Measurements from ENCODE around the gene CTIF. TPM values are rescaled to one million over a fixed set of nuclear protein-coding genes. Genes with fewer than 3 reads are reported as not detected.

CTIF gene
- total and polyA plus RNA-seq, 10 donors: 5.2 to 39.2 (median 18.5) TPM

DNA sequence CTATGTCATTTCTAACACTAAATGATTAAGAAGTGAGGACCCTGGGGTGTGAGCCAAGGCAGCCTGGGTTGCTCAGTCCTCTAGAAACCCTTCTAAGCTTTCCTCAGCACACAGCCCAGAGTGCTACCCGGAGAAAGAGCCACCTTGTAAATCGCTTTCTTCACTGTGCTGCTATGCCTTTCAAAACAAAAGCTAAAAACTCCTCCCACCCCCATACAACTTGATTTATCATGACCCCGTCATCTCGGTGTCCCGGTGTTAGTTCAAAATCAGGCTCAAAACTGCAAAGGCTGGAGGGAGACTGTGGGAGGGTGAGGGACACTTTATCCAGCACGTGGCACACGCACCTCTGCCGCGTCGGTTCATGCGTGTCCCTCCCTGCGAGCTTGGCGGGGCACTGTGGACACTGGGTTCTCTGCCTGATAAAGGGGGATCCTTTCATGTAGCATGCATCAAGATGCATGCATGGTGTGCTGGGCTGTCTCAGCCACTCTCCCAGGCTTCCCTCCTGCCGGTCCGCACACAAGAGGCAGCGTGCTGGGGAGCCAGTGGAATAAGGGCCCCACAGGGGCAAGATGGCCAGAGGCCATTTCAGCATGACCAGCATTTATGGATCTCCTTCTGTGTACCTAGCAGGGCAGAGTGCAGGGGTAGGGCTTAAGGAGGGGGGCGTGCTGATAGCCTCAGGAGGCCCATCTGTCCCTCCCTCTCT lies 241.5 kb downstream of the CTIF start:
- no peak for TF ChIP-seq POLR2A (IDR thresholded peaks at IDR 0.05)
- peaks cover 37 to 89% (median 66%) of the 10 kb centered on the region in 6 donors for H3K4me1 ChIP-seq
- peak overlapping the region in 6 of 8 donors; percentile 40 to 83 (median 74) for H3K27ac ChIP-seq
- no peaks in the 10 kb centered on the region for H3K36me3 ChIP-seq
- DNase-seq: no peak
- H3K9me3 ChIP-seq: no peaks in the 10 kb centered on the region
- intact Hi-C loops (cut with DNase I; ENCODE audit: low total_unique reads): loop anchor here (10.0 kb wide), 1 partner anchor 144 kb away; no protein-coding TSS in a partner anchor
- no peaks in the 10 kb centered on the region for H3K27me3 ChIP-seq (replicated peaks in 1 of 7)
- 76 to 84% (median 81%) methylated on average over 17 of the region's 17 CpGs for WGBS, 5 donors
- H3K4me3 ChIP-seq: no peak overlapping the region

DNA sequence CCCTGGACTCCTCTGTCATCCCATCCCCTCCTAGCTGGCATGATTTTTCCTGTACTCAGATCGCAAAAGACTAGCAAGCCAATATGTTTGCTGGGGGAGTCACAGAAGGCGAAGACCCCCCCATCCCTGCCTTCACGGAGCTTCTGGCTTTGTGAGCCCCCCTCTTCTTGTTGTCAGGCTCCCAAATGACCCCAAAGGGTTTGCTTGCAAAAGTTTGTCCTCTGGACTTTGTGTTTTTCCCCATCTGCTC lies 242.0 kb downstream of the CTIF start:
- no peaks in the 10 kb centered on the region for H3K9me3 ChIP-seq
- H3K4me1 ChIP-seq: peaks cover 42 to 92% (median 71%) of the 10 kb centered on the region in 6 donors
- DNase-seq: no peak
- WGBS, 5 donors: 54 to 83% (median 71%) methylated on average over 3 of the region's 3 CpGs
- peak overlapping the region in 6 of 8 donors; percentile 40 to 83 (median 74) for H3K27ac ChIP-seq
- intact Hi-C loops (cut with DNase I; ENCODE audit: low total_unique reads): loop anchor here (10.0 kb wide), 1 partner anchor 144 kb away; no protein-coding TSS in a partner anchor
- H3K27me3 ChIP-seq (replicated peaks in 1 of 7): no peaks in the 10 kb centered on the region
- no peak for TF ChIP-seq POLR2AphosphoS5 (IDR thresholded peaks at IDR 0.05)
- TF ChIP-seq POLR2A (IDR thresholded peaks at IDR 0.05): no peak
- TF ChIP-seq, protein P1, sequence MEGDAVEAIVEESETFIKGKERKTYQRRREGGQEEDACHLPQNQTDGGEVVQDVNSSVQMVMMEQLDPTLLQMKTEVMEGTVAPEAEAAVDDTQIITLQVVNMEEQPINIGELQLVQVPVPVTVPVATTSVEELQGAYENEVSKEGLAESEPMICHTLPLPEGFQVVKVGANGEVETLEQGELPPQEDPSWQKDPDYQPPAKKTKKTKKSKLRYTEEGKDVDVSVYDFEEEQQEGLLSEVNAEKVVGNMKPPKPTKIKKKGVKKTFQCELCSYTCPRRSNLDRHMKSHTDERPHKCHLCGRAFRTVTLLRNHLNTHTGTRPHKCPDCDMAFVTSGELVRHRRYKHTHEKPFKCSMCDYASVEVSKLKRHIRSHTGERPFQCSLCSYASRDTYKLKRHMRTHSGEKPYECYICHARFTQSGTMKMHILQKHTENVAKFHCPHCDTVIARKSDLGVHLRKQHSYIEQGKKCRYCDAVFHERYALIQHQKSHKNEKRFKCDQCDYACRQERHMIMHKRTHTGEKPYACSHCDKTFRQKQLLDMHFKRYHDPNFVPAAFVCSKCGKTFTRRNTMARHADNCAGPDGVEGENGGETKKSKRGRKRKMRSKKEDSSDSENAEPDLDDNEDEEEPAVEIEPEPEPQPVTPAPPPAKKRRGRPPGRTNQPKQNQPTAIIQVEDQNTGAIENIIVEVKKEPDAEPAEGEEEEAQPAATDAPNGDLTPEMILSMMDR (IDR thresholded peaks at IDR 0.05 in 8 of 11, conservative IDR thresholded peaks at IDR 0.05 in 3 of 11): no peak
- no peaks in the 10 kb centered on the region for H3K36me3 ChIP-seq
- no peak overlapping the region for H3K4me3 ChIP-seq

DNA sequence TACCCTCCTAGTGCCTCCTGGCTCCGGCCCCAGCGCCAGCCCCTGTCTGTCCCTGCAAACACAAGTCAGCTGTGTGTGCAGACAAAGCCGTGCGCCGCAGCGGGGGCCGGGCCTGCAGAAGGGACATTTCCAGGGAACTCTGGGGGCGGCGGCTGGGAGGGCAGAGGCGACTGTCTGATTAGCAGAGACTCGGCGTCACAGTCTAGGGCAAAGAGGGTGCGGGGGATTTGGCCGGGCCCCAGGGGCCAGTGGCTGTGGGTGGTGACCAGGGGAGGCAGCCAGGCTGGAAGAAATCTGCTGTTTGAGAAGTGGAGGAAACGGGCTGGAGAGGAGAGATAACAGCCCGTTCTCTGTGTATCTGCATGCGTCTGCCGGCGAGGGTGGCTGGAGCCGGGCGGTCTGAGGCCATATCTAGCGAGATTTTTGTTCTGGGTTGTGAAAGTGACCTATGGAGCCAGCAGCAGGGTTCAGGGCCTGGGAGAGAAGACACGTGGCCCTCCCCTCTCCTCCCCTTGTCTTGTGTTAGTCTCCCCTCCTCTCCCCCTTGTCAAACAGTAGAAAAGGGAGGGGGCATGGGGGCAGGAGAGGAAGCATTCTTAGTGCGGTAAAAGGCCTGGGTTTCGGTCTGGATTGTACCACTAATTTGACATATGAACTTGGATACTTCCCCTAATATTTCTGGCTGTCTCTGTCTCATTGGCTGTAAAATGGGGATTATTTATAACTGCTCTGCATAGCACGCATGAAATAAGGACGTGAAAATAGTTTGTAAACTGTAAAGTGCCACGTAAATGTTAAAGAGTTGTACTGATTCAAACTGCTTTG lies 242.5 kb downstream of the CTIF start:
- H3K4me3 ChIP-seq: peak overlapping the region in 1 of 8 donors; percentile 16

DNA sequence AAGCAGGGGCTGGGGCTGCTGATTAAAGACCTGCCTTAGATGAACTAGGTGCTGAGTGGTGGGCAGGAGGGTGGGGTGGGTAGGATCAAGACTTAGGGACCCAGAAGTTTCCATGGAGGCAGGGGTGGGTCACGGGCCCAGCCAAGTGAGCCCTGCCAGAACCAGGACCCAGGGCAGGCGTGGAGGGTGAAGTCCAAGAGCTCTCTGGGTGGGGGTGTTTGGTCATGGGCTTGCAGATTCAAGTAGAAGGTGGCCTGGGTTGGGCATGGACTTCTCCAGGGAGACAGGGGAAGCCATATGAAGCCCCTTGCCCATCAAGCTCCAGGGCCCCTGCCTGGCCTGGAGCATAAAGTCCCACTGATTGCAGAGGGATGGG lies 243.1 kb downstream of the CTIF start:
- WGBS, 5 donors: 62 to 91% (median 74%) methylated on average over 2 of the region's 2 CpGs
- Histone ChIP-seq H3K27ac (peak overlapping the region; percentile 40 to 83 (median 68)), H3K4me3 (no peak overlapping the region), H3K4me1 (peaks cover 40 to 91% (median 69%) of the 10 kb centered on the region in 6 donors), H3K9me3 (no peaks in the 10 kb centered on the region), H3K36me3 (no peaks in the 10 kb centered on the region), H3K27me3 (replicated peaks in 1 of 7) (no peaks in the 10 kb centered on the region)
- TF ChIP-seq, protein P1 (IDR thresholded peaks at IDR 0.05 in 8 of 11, conservative IDR thresholded peaks at IDR 0.05 in 3 of 11): no peak
- TF ChIP-seq POLR2A (IDR thresholded peaks at IDR 0.05): no peak
- TF ChIP-seq POLR2AphosphoS5 (IDR thresholded peaks at IDR 0.05): no peak
- intact Hi-C loops (cut with DNase I; ENCODE audit: low total_unique reads): loop anchor here (10.0 kb wide), 1 partner anchor 143 kb away; no protein-coding TSS in a partner anchor
- no peak for DNase-seq

More for the DNA sequence above, 242.5 kb downstream of the CTIF start:
- Histone ChIP-seq H3K36me3 (no peaks in the 10 kb centered on the region), H3K27me3 (replicated peaks in 1 of 7) (no peaks in the 10 kb centered on the region), H3K27ac (peak overlapping the region; percentile 40 to 83 (median 68)), H3K9me3 (no peaks in the 10 kb centered on the region), H3K4me1 (peaks cover 45 to 92% (median 74%) of the 10 kb centered on the region in 6 donors)
- peak; percentile 90 for DNase-seq
- 24 to 42% (median 38%) methylated on average over 28 of the region's 28 CpGs for WGBS, 5 donors
- intact Hi-C loops (cut with DNase I; ENCODE audit: low total_unique reads): loop anchor here (10.0 kb wide), 1 partner anchor 143 kb away; no protein-coding TSS in a partner anchor
- TF ChIP-seq POLR2AphosphoS5 (IDR thresholded peaks at IDR 0.05): peak; percentile 70 to 90 (median 83)
- TF ChIP-seq POLR2A (IDR thresholded peaks at IDR 0.05): no peak
- TF ChIP-seq, protein P1 (IDR thresholded peaks at IDR 0.05 in 8 of 11, conservative IDR thresholded peaks at IDR 0.05 in 3 of 11): no peak
